Neural progenitor cell (in vitro differentiated cells): ENCODE results near the gene RORC.

ENCODE experiments used
- CTCF ChIP-seq: fragments of 200-600 bp; sonication (generic); IDR thresholded peaks from 2 replicates; pipeline ENCODE4 v1.5.1; 2017; ENCODE audit warnings: antibody characterized with exemption, mild to moderate bottlenecking
- EZH2 ChIP-seq: fragments of 200-600 bp; sonication (generic); IDR thresholded peaks from 2 replicates; pipeline ENCODE4 v1.6.1; 2017; ENCODE audit warnings: antibody characterized with exemption, mild to moderate bottlenecking, moderate library complexity
- EZH2phosphoT487 ChIP-seq: fragments of 200-600 bp; sonication (generic); IDR thresholded peaks from 2 replicates; pipeline ENCODE4 v1.6.1; 2017; ENCODE audit warnings: antibody characterized with exemption

- TF ChIP-seq CTCF (no peak), EZH2 (no peak), EZH2phosphoT487 (no peak)
Measured at GRCh38 chr1:151859891-151860293, 28.3 kb upstream of the RORC start.
